BJ (cell line): ENCODE results near the gene R3HDM2. TPM values are rescaled to one million over a fixed set of nuclear protein-coding genes. Genes with fewer than 3 reads are reported as not detected.

Experiments used
- CTCF ChIA-PET: fragments of 350-600 bp; formaldehyde crosslinking; extraction: SDS; loops from one replicate; lab custom pipeline; 2021; ENCODE audit warnings: antibody characterized with exemption, inconsistent platforms; lab: Yijun Ruan, JAX
- POLR2A ChIA-PET: fragments of 300-600 bp; sonication (Branson Sonifier 250); formaldehyde crosslinking; extraction: SDS; loops from one replicate; lab custom pipeline; 2021; ENCODE audit warnings: antibody characterized with exemption; lab: Charles Lee
- DNase-seq: peaks from one replicate; pipeline ENCODE4 v3.0.0-alpha.2; 2011; ENCODE audit warnings: low read depth
- H3K27me3 ChIP-seq: 2 replicates; pipeline ENCODE4 v1.6.0; 2011; ENCODE audit warnings: low read length; ENCODE audit not compliant: control insufficient read depth, insufficient read depth
- H3K36me3 ChIP-seq: 2 replicates; pipeline ENCODE4 v1.5.1; 2011; ENCODE audit warnings: low read length; ENCODE audit not compliant: control insufficient read depth, insufficient read depth
- H3K4me3 ChIP-seq: 2 replicates; pipeline ENCODE4 v1.5.1; 2011; ENCODE audit warnings: low read depth, mild to moderate bottlenecking, control low read depth, low read length
- polyA plus RNA-seq: library from polyadenylated mRNA; depleted of rRNA; stranded (reverse); fragments of >200 nt; gene quantifications from 2 replicates; pipeline ENCODE4 v1.2.3, GENCODE V29; 2011
- TF ChIP-seq, protein P1 (sequence below): IDR thresholded peaks from 2 replicates; pipeline ENCODE4 v1.5.1; 2011; ENCODE audit warnings: low read depth, mild to moderate bottlenecking, control low read depth, inconsistent platforms, low read length, moderate library complexity; ENCODE audit not compliant: insufficient read depth

Gene R3HDM2
- polyA plus RNA-seq, 1 experiment, result 27.4 TPM

DNA sequence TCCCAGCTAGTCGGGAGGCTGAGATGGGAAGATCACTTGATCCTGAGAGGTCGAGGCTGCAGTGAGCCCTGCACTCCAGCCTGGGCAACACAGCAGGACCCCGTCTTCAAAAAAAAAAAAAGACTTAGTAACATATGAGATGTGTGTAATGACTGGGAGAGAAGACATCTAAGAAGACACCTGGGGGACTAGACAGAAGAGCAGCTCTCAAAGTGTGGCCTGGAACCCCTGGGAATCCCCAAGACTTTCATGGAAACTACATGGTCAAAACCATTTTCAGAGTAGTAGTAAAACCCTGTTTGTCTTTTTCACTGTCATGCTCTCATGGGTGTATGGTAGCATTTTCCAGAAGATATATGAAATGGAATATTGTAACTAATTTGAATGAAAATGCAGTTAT, 45.3 kb downstream of the R3HDM2 start:
- CTCF ChIA-PET, result interaction anchor here (0.7 to 1.5 kb wide), 2 partner anchors 15 to 37 kb away, joined by 3 to 4 read pairs; no protein-coding TSS in a partner anchor
- H3K36me3 ChIP-seq, result no peaks in the 10 kb centered on the region
- POLR2A ChIA-PET, result no interaction called here
- TF ChIP-seq, protein P1, sequence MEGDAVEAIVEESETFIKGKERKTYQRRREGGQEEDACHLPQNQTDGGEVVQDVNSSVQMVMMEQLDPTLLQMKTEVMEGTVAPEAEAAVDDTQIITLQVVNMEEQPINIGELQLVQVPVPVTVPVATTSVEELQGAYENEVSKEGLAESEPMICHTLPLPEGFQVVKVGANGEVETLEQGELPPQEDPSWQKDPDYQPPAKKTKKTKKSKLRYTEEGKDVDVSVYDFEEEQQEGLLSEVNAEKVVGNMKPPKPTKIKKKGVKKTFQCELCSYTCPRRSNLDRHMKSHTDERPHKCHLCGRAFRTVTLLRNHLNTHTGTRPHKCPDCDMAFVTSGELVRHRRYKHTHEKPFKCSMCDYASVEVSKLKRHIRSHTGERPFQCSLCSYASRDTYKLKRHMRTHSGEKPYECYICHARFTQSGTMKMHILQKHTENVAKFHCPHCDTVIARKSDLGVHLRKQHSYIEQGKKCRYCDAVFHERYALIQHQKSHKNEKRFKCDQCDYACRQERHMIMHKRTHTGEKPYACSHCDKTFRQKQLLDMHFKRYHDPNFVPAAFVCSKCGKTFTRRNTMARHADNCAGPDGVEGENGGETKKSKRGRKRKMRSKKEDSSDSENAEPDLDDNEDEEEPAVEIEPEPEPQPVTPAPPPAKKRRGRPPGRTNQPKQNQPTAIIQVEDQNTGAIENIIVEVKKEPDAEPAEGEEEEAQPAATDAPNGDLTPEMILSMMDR, result no peak
- no peak overlapping the region for H3K4me3 ChIP-seq
- H3K27me3 ChIP-seq, result no peaks in the 10 kb centered on the region
- no peak for DNase-seq

DNA sequence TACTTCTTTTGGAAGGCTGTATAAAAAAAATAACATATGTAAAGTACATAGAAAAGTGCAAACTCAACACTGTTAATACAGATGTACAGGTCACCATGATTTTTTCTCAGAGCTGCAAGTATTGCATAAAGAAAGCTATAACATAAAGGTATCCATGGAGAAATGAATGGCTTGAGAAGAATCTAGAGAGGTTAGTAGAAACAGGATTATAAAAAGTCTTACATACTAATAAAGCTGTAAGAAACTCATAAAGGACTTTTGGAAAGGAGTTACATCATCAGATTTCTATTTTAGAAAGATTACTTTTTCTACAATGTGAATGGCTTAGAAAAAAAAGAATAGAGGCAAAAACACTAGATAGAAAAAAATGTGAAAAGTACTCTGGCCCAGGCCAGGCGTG, 46.4 kb downstream of the R3HDM2 start:
- TF ChIP-seq, protein P1, result no peak
- Histone ChIP-seq H3K4me3 (no peak overlapping the region), H3K27me3 (no peaks in the 10 kb centered on the region), H3K36me3 (no peaks in the 10 kb centered on the region)
- CTCF ChIA-PET, result no interaction called here
- POLR2A ChIA-PET, result no interaction called here
- DNase-seq, result no peak

DNA sequence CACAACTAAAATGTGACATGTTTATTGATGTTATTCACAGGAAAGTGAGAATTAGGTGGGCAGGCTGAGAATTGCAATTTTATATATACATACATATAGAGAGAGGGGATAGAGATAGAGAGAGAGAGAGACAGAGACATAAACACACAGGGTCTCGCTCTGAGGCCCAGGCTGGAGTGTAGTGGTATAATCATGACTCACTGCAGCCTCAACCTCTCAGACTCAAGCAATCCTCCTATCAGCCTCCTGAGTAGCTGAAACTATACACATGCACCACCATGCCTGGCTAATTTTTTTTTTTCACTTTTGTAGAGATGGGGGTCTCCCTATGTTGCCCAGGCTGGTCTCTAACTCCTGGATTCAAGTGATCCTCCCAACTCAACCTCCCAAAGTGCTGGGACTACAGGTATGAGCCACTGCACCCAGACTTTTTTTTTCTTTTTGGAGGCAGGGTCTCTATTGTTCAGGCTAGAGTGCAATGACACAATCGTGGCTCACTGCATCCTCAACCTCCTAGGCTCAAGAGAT, 49.1 kb downstream of the R3HDM2 start:
- POLR2A ChIA-PET, result no interaction called here
- Histone ChIP-seq H3K4me3 (no peak overlapping the region), H3K27me3 (no peaks in the 10 kb centered on the region), H3K36me3 (no peaks in the 10 kb centered on the region)
- TF ChIP-seq, protein P1, result no peak
- DNase-seq, result no peak
- CTCF ChIA-PET, result no interaction called here

DNA sequence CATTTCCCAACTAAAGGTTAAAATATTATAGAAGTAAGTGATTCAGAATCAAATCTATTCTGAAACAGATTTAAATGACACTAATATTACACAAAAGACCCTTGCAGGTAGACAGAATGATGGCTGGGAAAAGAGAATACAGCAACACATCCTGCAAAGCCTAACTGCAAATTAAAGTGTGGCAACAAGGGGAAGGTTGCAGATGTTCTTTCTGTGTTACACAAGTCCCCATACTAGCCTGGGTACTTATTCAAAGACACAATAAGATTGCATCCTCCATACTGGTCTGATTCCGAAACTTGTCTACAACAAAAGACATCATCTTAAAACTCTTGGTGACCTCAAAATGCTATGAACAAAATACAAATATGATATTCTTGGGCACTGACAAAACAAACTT, 50.5 kb downstream of the R3HDM2 start:
- ChIA-PET CTCF (interaction anchor here (0.7 kb wide), 1 partner anchor 76 kb away, joined by 3 read pairs; no protein-coding TSS in a partner anchor), POLR2A (no interaction called here)
- H3K27me3 ChIP-seq, result no peaks in the 10 kb centered on the region
- DNase-seq, result no peak
- TF ChIP-seq, protein P1, result no peak
- H3K4me3 ChIP-seq, result no peak overlapping the region
- H3K36me3 ChIP-seq, result no peaks in the 10 kb centered on the region; the same call in 1 of the 2 replicates

DNA sequence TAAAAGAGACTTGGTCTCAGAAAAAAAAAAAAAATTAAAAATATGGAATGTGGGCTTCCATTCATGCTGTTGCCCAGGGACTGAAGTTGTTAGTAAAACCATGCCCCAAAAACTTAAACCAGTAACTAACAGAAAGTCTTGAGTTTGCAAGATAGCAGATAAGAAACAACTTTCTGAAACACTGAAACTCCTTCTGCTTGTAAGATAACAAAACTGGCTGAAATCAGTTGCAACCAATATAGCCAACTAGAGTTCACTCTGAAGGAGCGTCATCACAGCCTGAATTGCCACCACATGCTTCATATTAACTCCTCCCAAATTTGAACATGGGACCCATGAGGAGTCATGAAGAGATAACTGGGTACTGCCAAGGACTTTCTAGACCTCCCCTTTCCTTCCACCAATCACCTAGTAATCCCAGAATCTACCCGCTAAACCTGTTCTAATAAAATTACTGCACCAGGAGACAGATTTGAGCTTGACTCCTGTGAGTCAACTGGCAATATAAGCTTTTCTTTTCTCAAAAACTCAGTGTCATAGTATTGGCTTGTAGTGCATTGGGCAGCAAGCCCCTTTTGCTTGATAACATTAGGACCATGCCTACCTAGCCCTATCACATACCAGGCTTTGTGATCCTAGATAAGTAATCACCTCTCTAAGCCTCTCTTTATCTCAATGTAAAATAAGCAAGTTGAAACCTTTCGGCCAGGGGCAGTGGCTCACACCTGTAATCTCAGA, 53.6 kb downstream of the R3HDM2 start:
- H3K27me3 ChIP-seq, result no peaks in the 10 kb centered on the region
- H3K36me3 ChIP-seq, result no peaks in the 10 kb centered on the region; the same call in 1 of the 2 replicates
- no peak for DNase-seq
- ChIA-PET POLR2A (no interaction called here), CTCF (interaction anchor here (1.4 kb wide), 1 partner anchor 22 kb away, joined by 3 read pairs; no protein-coding TSS in a partner anchor)
- no peak overlapping the region for H3K4me3 ChIP-seq
- TF ChIP-seq, protein P1, result no peak
